Keratinocyte (primary cell): ENCODE measurements around the gene TMEFF2. TPM values are rescaled to one million over a fixed set of nuclear protein-coding genes. Genes with fewer than 3 reads are reported as not detected.

Experiments used
- DNase-seq: peaks from one replicate; pipeline ENCODE4 v3.0.0-alpha.2; 2011; ENCODE audit warnings: low read depth, missing footprints, low spot score
- FAIRE-seq: peaks from 2 replicates; lab custom pipeline; 2011; peaks lifted over from hg19 to GRCh38; lab: Jason Lieb, UNC
- H2AFZ ChIP-seq: 2 replicates; pipeline ENCODE4 v1.6.0; 2012; ENCODE audit warnings: low read length, control low read depth, inconsistent platforms; ENCODE audit not compliant: control insufficient read depth
- H3K27ac ChIP-seq: 2 replicates; pipeline ENCODE4 v1.5.1; 2011; ENCODE audit warnings: low read length; ENCODE audit not compliant: control insufficient read depth, insufficient read depth
- H3K27me3 ChIP-seq: 3 replicates; pipeline ENCODE4 v1.6.0; 2011; ENCODE audit warnings: low read length; ENCODE audit not compliant: control insufficient read depth, insufficient read depth; ENCODE audit errors: extremely low read depth
- H3K36me3 ChIP-seq, 2 experiments: 2 replicates in 1 of 2; 3 replicates in 1 of 2; pipeline ENCODE4 v1.5.1; 2011; ENCODE audit warnings: low read length in 2 of 2, mild to moderate bottlenecking in 1 of 2; ENCODE audit not compliant: control insufficient read depth in 2 of 2, insufficient read depth in 2 of 2; ENCODE audit errors: extremely low read depth in 1 of 2
- H3K4me1 ChIP-seq: 3 replicates; pipeline ENCODE4 v1.5.1; 2011; ENCODE audit warnings: low read length; ENCODE audit not compliant: control insufficient read depth, insufficient read depth; ENCODE audit errors: extremely low read depth
- H3K4me2 ChIP-seq: 3 replicates; pipeline ENCODE4 v1.6.0; 2011; ENCODE audit warnings: low read depth, low read length; ENCODE audit not compliant: control insufficient read depth, insufficient read depth; ENCODE audit errors: extremely low read depth
- H3K4me3 ChIP-seq, 3 experiments: fragments of 200-600 bp in 1 of 3; sonication (generic) in 1 of 3; 2 replicates in 2 of 3; 3 replicates in 1 of 3; pipeline ENCODE4 v1.5.1; 2011 to 2016; ENCODE audit warnings: low read length in 3 of 3, mild to moderate bottlenecking in 3 of 3, control low read depth in 2 of 3, inconsistent platforms in 1 of 3, low read depth in 1 of 3, mixed read lengths in 1 of 3, mixed run types in 1 of 3, moderate library complexity in 1 of 3; ENCODE audit not compliant: control insufficient read depth in 2 of 3, insufficient read depth in 2 of 3; ENCODE audit errors: extremely low read depth in 1 of 3
- H3K79me2 ChIP-seq: 2 replicates; pipeline ENCODE4 v1.6.0; 2012; ENCODE audit warnings: low read length; ENCODE audit not compliant: control insufficient read depth, insufficient read depth
- H3K9ac ChIP-seq: 3 replicates; pipeline ENCODE4 v1.6.0; 2011; ENCODE audit warnings: low read length; ENCODE audit not compliant: control insufficient read depth, insufficient read depth; ENCODE audit errors: extremely low read depth
- H3K9me1 ChIP-seq: 3 replicates; pipeline ENCODE4 v1.6.0; 2011; ENCODE audit warnings: low read length; ENCODE audit not compliant: control insufficient read depth, insufficient read depth; ENCODE audit errors: extremely low read depth
- H3K9me3 ChIP-seq: 2 replicates; pipeline ENCODE4 v1.5.1; 2012; ENCODE audit warnings: low read depth, low read length; ENCODE audit not compliant: control insufficient read depth
- H4K20me1 ChIP-seq: 3 replicates; pipeline ENCODE4 v1.6.0; 2011; ENCODE audit warnings: low read length; ENCODE audit not compliant: control insufficient read depth, insufficient read depth; ENCODE audit errors: extremely low read depth
- CTCF ChIP-seq, 3 experiments: IDR thresholded peaks in 1 of 3; conservative IDR thresholded peaks in 1 of 3; optimal IDR thresholded peaks in 1 of 3; 2 replicates in 2 of 3; 3 replicates in 1 of 3; pipeline versions ENCODE3 to v1.5.1; 2011; ENCODE audit warnings: low read length in 3 of 3, mild to moderate bottlenecking in 3 of 3, moderate library complexity in 2 of 3, control low read depth in 1 of 3, inconsistent platforms in 1 of 3; ENCODE audit not compliant: insufficient read depth in 2 of 3; ENCODE audit errors: extremely low read depth in 1 of 3
- EZH2 ChIP-seq: IDR thresholded peaks from one replicate; pipeline ENCODE4 v1.6.1; 2012; ENCODE audit warnings: inconsistent platforms, mild to moderate bottlenecking, low read length, moderate library complexity
- dilution Hi-C: fragments of 300-500 bp; cut with MboI; formaldehyde crosslinking; loops from one replicate; pipeline ENCODE4 v1.7.0; 2020; ENCODE audit warnings: low sequenced_read_pairs; ENCODE audit not compliant: extremely low pct_ligation_motif_present
- polyA plus RNA-seq, 5 experiments: library from polyadenylated mRNA; depleted of rRNA in 3 of 5; stranded (reverse) in 3 of 5; stranded (forward) in 1 of 5; unstranded in 1 of 5; fragments of >200 nt; gene quantifications; 1 replicate in 1 of 5; 2 replicates in 3 of 5; 3 replicates in 1 of 5; pipeline versions ENCODE4 v1.2.1 to v1.2.3, GENCODE V29; 2011 to 2012; ENCODE audit warnings: missing spikeins in 2 of 5, low read depth in 1 of 5, low replicate concordance in 1 of 5

Gene TMEFF2
- polyA plus RNA-seq, 1 donor (not counting 4 experiments of a cell fraction or from before 2014, with no cell fraction given), result not detected

GRCh38 chr2:191915750-191916149 is 279.0 kb downstream of the TMEFF2 start:
- no peak overlapping the region for H2AFZ ChIP-seq
- DNase-seq (no peak), FAIRE-seq (no peak)
- H3K4me2 ChIP-seq, result no peak overlapping the region
- H3K9ac ChIP-seq, result no peak overlapping the region
- no peaks in the 10 kb centered on the region for H3K9me3 ChIP-seq
- TF ChIP-seq EZH2, result no peak
- TF ChIP-seq CTCF (optimal IDR thresholded peaks at IDR 0.05 in 1 of 3, IDR thresholded peaks at IDR 0.05 in 1 of 3, conservative IDR thresholded peaks at IDR 0.05 in 1 of 3; ENCODE audit: extremely low read depth in 1 of 3, insufficient read depth in 2 of 3, low read length in 3 of 3), result no peak
- dilution Hi-C loops, result no loop called here
- H3K9me1 ChIP-seq, result no peaks in the 10 kb centered on the region
- no peaks in the 10 kb centered on the region for H3K79me2 ChIP-seq
- no peaks in the 10 kb centered on the region for H4K20me1 ChIP-seq
- no peaks in the 10 kb centered on the region for H3K36me3 ChIP-seq
- H3K27ac ChIP-seq, result no peak overlapping the region
- H3K4me3 ChIP-seq, result no peak overlapping the region
- no peaks in the 10 kb centered on the region for H3K27me3 ChIP-seq
- no peaks in the 10 kb centered on the region for H3K4me1 ChIP-seq

- H3K36me3 ChIP-seq, result no peaks in the 10 kb centered on the region
- FAIRE-seq (no peak), DNase-seq (no peak)
- peaks cover 2% of the 10 kb centered on the region for H3K4me1 ChIP-seq
- H3K9ac ChIP-seq, result no peak overlapping the region
- H4K20me1 ChIP-seq, result no peaks in the 10 kb centered on the region
- no peak for TF ChIP-seq CTCF (optimal IDR thresholded peaks at IDR 0.05 in 1 of 3, IDR thresholded peaks at IDR 0.05 in 1 of 3, conservative IDR thresholded peaks at IDR 0.05 in 1 of 3; ENCODE audit: extremely low read depth in 1 of 3, insufficient read depth in 2 of 3, low read length in 3 of 3)
- no peak for TF ChIP-seq EZH2
- H3K27me3 ChIP-seq, result no peaks in the 10 kb centered on the region
- H3K79me2 ChIP-seq, result no peaks in the 10 kb centered on the region
- no peak overlapping the region for H3K27ac ChIP-seq
- no peak overlapping the region for H3K4me3 ChIP-seq
- no peaks in the 10 kb centered on the region for H3K9me3 ChIP-seq
- H3K4me2 ChIP-seq, result no peak overlapping the region
- H2AFZ ChIP-seq, result no peak overlapping the region
- H3K9me1 ChIP-seq, result no peaks in the 10 kb centered on the region
- dilution Hi-C loops, result no loop called here
These were observed 280.9 kb downstream of the TMEFF2 start for GRCh38 chr2:191913796-191914195.
